ENCODE results near the gene CBLN1.
A peak's percentile ranks its signal among the peaks of the same experiment; 100 is the strongest.

Gene CBLN1

GRCh38 chr16:49281480-49281842, at the start of gene CBLN1:
CBLN1 (minus strand) TSS chr16:49281838; CDS start chr16:49281465, 373 bp downstream.
- peak within 1 kb of the TSS; percentile 57; the same call in 1 of the 2 replicates for H3K9ac ChIP-seq
- no peak for TF ChIP-seq CTCF (conservative IDR thresholded peaks at IDR 0.05; ENCODE audit: low read depth, low read length)
- H3K4me2 ChIP-seq = peak within 1 kb of the TSS; percentile 98
- no peaks in the 10 kb centered on the region for H4K20me1 ChIP-seq (ENCODE audit: insufficient read depth)
- H3K4me3 ChIP-seq (IDR thresholded peaks at IDR 0.05; ENCODE audit: insufficient read depth, low read depth, low read length) = no peak within 1 kb of the TSS
- no peaks in the 10 kb centered on the region for H3K4me1 ChIP-seq (ENCODE audit: low read depth, poor library complexity, severe bottlenecking)
- H3K79me2 ChIP-seq (ENCODE audit: insufficient read depth, low read depth) = no peaks in the 10 kb centered on the region
- peak within 1 kb of the TSS; percentile 55; the same call in 1 of the 2 replicates for H3K27ac ChIP-seq
- peak within 1 kb of the TSS; percentile 100 for H2AFZ ChIP-seq (ENCODE audit: low read depth)
- H3K27me3 ChIP-seq (ENCODE audit: insufficient read depth, low read depth) = peaks cover 11% of the 10 kb centered on the region; the same call in 1 of the 2 replicates
- no peaks in the 10 kb centered on the region for H3K36me3 ChIP-seq (ENCODE audit: insufficient read depth)

GRCh38 chr16:49330562-49331201, 49.0 kb upstream of the CBLN1 start:
- no peak overlapping the region for H3K4me2 ChIP-seq
- H3K9ac ChIP-seq = no peak overlapping the region
- TF ChIP-seq CTCF (conservative IDR thresholded peaks at IDR 0.05; ENCODE audit: low read depth, low read length) = no peak
- no peaks in the 10 kb centered on the region for H3K79me2 ChIP-seq (ENCODE audit: insufficient read depth, low read depth)
- no peaks in the 10 kb centered on the region for H3K4me1 ChIP-seq (ENCODE audit: low read depth, poor library complexity, severe bottlenecking)
- H4K20me1 ChIP-seq (ENCODE audit: insufficient read depth) = no peaks in the 10 kb centered on the region
- no peaks in the 10 kb centered on the region for H3K27me3 ChIP-seq (ENCODE audit: insufficient read depth, low read depth)
- H3K4me3 ChIP-seq (IDR thresholded peaks at IDR 0.05; ENCODE audit: insufficient read depth, low read depth, low read length) = no peak overlapping the region
- H3K27ac ChIP-seq = no peak overlapping the region
- no peak overlapping the region for H2AFZ ChIP-seq (ENCODE audit: low read depth)
- no peaks in the 10 kb centered on the region for H3K36me3 ChIP-seq (ENCODE audit: insufficient read depth)

- Histone ChIP-seq H3K79me2 (ENCODE audit: insufficient read depth, low read depth) (no peaks in the 10 kb centered on the region), H3K4me1 (ENCODE audit: low read depth, poor library complexity, severe bottlenecking) (no peaks in the 10 kb centered on the region), H3K4me3 (IDR thresholded peaks at IDR 0.05; ENCODE audit: insufficient read depth, low read depth, low read length) (no peak overlapping the region), H3K27me3 (ENCODE audit: insufficient read depth, low read depth) (no peaks in the 10 kb centered on the region), H3K9ac (no peak overlapping the region), H4K20me1 (ENCODE audit: insufficient read depth) (no peaks in the 10 kb centered on the region), H3K27ac (no peak overlapping the region), H2AFZ (ENCODE audit: low read depth) (no peak overlapping the region), H3K36me3 (ENCODE audit: insufficient read depth) (no peaks in the 10 kb centered on the region), H3K4me2 (no peak overlapping the region)
- TF ChIP-seq CTCF (conservative IDR thresholded peaks at IDR 0.05; ENCODE audit: low read depth, low read length) = no peak
Observed at GRCh38 chr16:49328325-49328724, 46.7 kb upstream of the CBLN1 start.

GRCh38 chr16:49327466-49327865, 45.8 kb upstream of the CBLN1 start:
- no peak overlapping the region for H3K9ac ChIP-seq
- no peak overlapping the region for H3K27ac ChIP-seq
- TF ChIP-seq CTCF (conservative IDR thresholded peaks at IDR 0.05; ENCODE audit: low read depth, low read length) = no peak
- H3K79me2 ChIP-seq (ENCODE audit: insufficient read depth, low read depth) = no peaks in the 10 kb centered on the region
- no peak overlapping the region for H3K4me3 ChIP-seq (IDR thresholded peaks at IDR 0.05; ENCODE audit: insufficient read depth, low read depth, low read length)
- H4K20me1 ChIP-seq (ENCODE audit: insufficient read depth) = no peaks in the 10 kb centered on the region
- H3K27me3 ChIP-seq (ENCODE audit: insufficient read depth, low read depth) = no peaks in the 10 kb centered on the region
- H3K36me3 ChIP-seq (ENCODE audit: insufficient read depth) = no peaks in the 10 kb centered on the region
- H2AFZ ChIP-seq (ENCODE audit: low read depth) = no peak overlapping the region
- H3K4me1 ChIP-seq (ENCODE audit: low read depth, poor library complexity, severe bottlenecking) = no peaks in the 10 kb centered on the region
- H3K4me2 ChIP-seq = no peak overlapping the region
